Measurements from ENCODE around the gene USH1C.

USH1C gene

DNA sequence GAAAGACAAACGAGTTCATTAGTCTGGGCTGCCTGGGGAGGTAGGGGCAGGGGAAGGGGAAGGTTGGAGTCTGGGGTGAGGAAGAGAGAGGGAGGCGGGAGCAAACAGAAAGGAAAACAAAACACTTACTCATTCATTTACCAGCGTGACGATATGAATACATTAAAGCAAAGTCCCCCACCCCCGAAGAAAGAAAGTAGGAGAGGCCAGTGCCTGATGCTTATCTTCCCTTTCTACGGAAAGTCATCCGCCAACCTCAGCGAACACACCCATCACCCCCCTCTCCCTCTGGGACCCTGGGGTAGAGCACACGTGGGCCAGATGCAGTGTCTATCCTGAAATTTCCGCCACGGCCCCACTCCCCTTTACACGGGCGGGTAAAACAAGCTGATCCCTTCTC, 81.3 kb downstream of the USH1C start:
- H3K27me3 Mint-ChIP-seq (ENCODE audit: low read depth), result peaks cover 30% of the 10 kb centered on the region
- no peaks in the 10 kb centered on the region for H3K9me3 Mint-ChIP-seq
- H3K4me3 Mint-ChIP-seq, result no peak overlapping the region
- no peak overlapping the region for H3K27ac Mint-ChIP-seq
- H3K36me3 Mint-ChIP-seq (ENCODE audit: low read depth), result no peaks in the 10 kb centered on the region
- no peaks in the 10 kb centered on the region for H3K4me1 Mint-ChIP-seq
- TF ChIP-seq CTCF (IDR thresholded peaks at IDR 0.05; ENCODE audit: unreplicated experiment in 3 of 3), result no peak

DNA sequence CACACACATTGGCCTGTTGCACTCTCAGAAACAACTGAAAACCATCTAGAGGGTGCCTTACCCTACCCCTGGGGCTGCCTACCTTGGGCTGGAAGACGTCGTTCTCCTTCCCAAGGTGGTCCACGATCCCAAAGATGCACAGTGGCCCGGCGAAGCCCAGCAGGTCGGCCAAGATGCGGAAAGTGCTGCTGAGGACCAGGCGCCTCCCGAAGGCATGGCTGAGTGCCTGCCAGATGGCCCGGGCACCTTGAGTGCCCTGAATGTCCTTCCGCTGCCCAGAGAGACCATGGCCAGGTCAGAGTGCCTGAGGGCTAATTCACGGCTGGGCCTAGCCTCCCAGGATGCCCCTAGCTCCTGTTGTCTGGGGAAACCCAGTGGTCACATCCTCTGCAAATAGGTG, 83.8 kb downstream of the USH1C start:
- Mint-ChIP-seq H3K4me1 (no peaks in the 10 kb centered on the region), H3K36me3 (ENCODE audit: low read depth) (no peaks in the 10 kb centered on the region), H3K9me3 (no peaks in the 10 kb centered on the region), H3K4me3 (no peak overlapping the region), H3K27ac (no peak overlapping the region), H3K27me3 (ENCODE audit: low read depth) (peaks cover 32% of the 10 kb centered on the region)
- no peak for TF ChIP-seq CTCF (IDR thresholded peaks at IDR 0.05; ENCODE audit: unreplicated experiment in 3 of 3)

- Mint-ChIP-seq H3K4me1 (no peaks in the 10 kb centered on the region), H3K4me3 (no peak overlapping the region), H3K36me3 (ENCODE audit: low read depth) (no peaks in the 10 kb centered on the region), H3K27me3 (ENCODE audit: low read depth) (peaks cover 26% of the 10 kb centered on the region), H3K9me3 (no peaks in the 10 kb centered on the region), H3K27ac (no peak overlapping the region)
- no peak for TF ChIP-seq CTCF (IDR thresholded peaks at IDR 0.05; ENCODE audit: unreplicated experiment in 3 of 3)
Measured at GRCh38 chr11:17459236-17459896, 84.8 kb downstream of the USH1C start.

DNA sequence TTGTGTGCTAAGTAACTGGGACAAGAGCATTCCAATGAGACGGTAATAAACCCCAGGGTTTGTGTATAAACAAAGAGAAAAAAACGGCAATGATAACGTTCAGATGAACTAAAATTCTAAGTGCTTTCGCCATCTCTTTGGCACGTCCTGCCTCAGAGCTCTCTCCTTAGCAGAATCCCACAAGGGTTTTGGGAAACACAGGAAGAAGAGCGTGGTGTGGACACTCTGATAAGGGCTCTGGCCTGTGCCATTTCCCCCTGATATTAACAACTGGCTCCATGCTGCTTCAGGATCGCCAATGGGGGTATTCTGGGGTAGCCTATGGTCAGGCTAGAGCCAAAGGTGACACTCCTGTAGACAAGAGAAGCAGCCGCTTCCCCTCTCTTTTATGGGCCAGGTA, 85.9 kb downstream of the USH1C start:
- Mint-ChIP-seq H3K27ac (no peak overlapping the region), H3K4me3 (no peak overlapping the region), H3K36me3 (ENCODE audit: low read depth) (no peaks in the 10 kb centered on the region), H3K4me1 (no peaks in the 10 kb centered on the region), H3K27me3 (ENCODE audit: low read depth) (peaks cover 26% of the 10 kb centered on the region), H3K9me3 (no peaks in the 10 kb centered on the region)
- TF ChIP-seq CTCF (IDR thresholded peaks at IDR 0.05; ENCODE audit: unreplicated experiment in 3 of 3), result no peak

DNA sequence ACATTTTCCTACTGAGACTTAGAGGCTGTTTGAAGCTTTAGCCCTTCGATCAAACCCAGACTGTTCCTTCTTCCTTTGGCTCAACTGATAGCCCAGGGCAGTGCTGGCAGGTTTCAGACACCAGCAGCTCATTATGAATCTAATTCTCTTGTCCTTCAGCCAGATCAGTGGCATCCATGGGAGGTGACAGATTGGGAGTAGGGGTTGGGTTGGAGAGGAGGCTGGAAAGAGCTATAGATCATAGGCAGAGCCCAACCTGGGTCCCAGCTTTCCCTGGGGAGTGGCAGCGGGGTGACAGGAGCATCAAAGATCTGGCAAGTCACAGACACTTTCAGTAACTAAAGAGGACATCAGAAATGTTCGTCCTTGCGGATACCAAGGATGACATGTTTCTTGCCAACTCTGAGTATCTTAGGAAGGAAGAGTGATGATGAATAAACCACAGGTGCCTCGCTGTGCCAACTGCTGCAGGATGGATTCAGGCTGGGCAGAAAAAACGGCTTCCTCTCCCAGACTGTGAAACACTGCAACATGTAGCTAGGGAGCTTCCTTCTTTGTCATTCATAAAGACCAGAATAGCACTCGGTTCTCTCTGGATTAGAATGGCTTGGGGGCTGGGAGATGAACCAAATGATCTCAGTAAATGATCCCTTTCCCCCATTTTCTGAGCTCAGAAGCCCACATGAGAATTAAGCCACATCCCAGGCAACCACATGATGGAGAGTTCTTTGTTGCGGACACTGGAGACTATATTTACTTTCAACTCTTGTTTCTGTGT, 86.6 kb downstream of the USH1C start:
- Mint-ChIP-seq H3K9me3 (no peaks in the 10 kb centered on the region), H3K4me1 (no peaks in the 10 kb centered on the region), H3K4me3 (no peak overlapping the region), H3K36me3 (ENCODE audit: low read depth) (no peaks in the 10 kb centered on the region), H3K27ac (no peak overlapping the region), H3K27me3 (ENCODE audit: low read depth) (peaks cover 26% of the 10 kb centered on the region)
- TF ChIP-seq CTCF (IDR thresholded peaks at IDR 0.05; ENCODE audit: unreplicated experiment in 3 of 3), result no peak

DNA sequence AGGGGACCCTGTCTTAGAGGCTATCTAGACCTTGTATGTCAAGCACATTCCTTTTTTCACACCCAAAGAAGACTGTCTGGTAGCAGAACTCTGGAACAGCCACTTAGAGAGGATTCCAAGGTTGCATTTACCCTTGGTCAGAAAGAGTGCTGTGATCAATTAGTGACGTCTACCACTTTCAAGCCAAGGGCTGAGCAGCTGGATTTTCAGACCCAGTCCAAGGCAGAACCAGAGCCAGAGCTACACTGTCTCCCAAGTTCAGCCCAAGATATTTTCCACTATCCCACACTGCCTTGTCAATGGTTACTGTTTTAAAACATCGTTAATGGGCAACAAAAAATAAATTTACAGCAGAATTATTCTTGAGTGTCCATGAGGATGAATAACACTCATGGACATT, 91.5 kb downstream of the USH1C start:
- Mint-ChIP-seq H3K4me1 (no peaks in the 10 kb centered on the region), H3K9me3 (no peaks in the 10 kb centered on the region), H3K36me3 (ENCODE audit: low read depth) (no peaks in the 10 kb centered on the region), H3K4me3 (no peak overlapping the region), H3K27me3 (ENCODE audit: low read depth) (peaks cover 15% of the 10 kb centered on the region), H3K27ac (no peak overlapping the region)
- TF ChIP-seq CTCF (IDR thresholded peaks at IDR 0.05; ENCODE audit: unreplicated experiment in 3 of 3), result no peak

Measured in nephron (organoid).